HFF-Myc (cell line): ENCODE data around the gene SLIT3.

Experiments used
- DNase-seq: peaks from one replicate; pipeline ENCODE4 v3.0.0-alpha.2; 2011; ENCODE audit warnings: low read depth; ENCODE audit errors: extremely low read depth
- H3K4me3 ChIP-seq: replicated peaks from 2 replicates; pipeline ENCODE4 v1.5.1; 2011; ENCODE audit warnings: low read depth, mild to moderate bottlenecking, control low read depth, low read length
- CTCF ChIP-seq: IDR thresholded peaks from 2 replicates; pipeline ENCODE4 v1.5.1; 2012; ENCODE audit warnings: mild to moderate bottlenecking, low read depth, low read length, control low read depth; ENCODE audit errors: missing control alignments

The SLIT3 gene

GRCh38 chr5:168844016-168844921 is 456.7 kb downstream of the SLIT3 start:
- no peak overlapping the region for H3K4me3 ChIP-seq
- no peak for TF ChIP-seq CTCF
- DNase-seq, result no peak

- no peak for DNase-seq
- no peak overlapping the region for H3K4me3 ChIP-seq
Measured at GRCh38 chr5:168843277-168844015, 457.5 kb downstream of the SLIT3 start.

GRCh38 chr5:168842571-168843205 is 458.3 kb downstream of the SLIT3 start:
- TF ChIP-seq CTCF, result no peak
- H3K4me3 ChIP-seq, result no peak overlapping the region
- DNase-seq, result no peak

More at GRCh38 chr5:168843277-168844015, 457.5 kb downstream of the SLIT3 start:
- TF ChIP-seq CTCF, result no peak

GRCh38 chr5:168837852-168838251 is 463.1 kb downstream of the SLIT3 start:
- no peak for TF ChIP-seq CTCF
- no peak overlapping the region for H3K4me3 ChIP-seq
- no peak for DNase-seq

GRCh38 chr5:168836603-168837231 is 464.2 kb downstream of the SLIT3 start:
- TF ChIP-seq CTCF, result no peak
- no peak overlapping the region for H3K4me3 ChIP-seq
- no peak for DNase-seq

GRCh38 chr5:168833936-168834335 is 467.0 kb downstream of the SLIT3 start:
- TF ChIP-seq CTCF, result no peak
- no peak overlapping the region for H3K4me3 ChIP-seq
- no peak for DNase-seq
